Neuronal stem cell (in vitro differentiated cells): ENCODE data around the gene DVL2.
A peak's percentile ranks its signal among the peaks of the same experiment; 100 is the strongest.

Source experiments
- DNase-seq: peaks from one replicate; pipeline ENCODE4 v3.0.0-alpha.2; 2013; ENCODE audit warnings: low spot score
- H2AFZ ChIP-seq: one replicate; pipeline ENCODE4 v1.6.1; 2013; ENCODE audit warnings: mild to moderate bottlenecking, low read length, inconsistent platforms
- H2AK5ac ChIP-seq: 2 replicates; pipeline ENCODE4 v1.6.1; 2013; ENCODE audit warnings: low read depth, mild to moderate bottlenecking, inconsistent platforms, low read length, moderate library complexity, mixed read lengths
- H2BK120ac ChIP-seq: 2 replicates; pipeline ENCODE4 v1.6.1; 2013; ENCODE audit warnings: low read depth, mild to moderate bottlenecking, inconsistent platforms, low read length, moderate library complexity, mixed read lengths
- H2BK12ac ChIP-seq: one replicate; pipeline ENCODE4 v1.6.1; 2013; ENCODE audit warnings: low read length, inconsistent platforms
- H2BK15ac ChIP-seq: 2 replicates; pipeline ENCODE4 v1.6.1; 2013; ENCODE audit warnings: mild to moderate bottlenecking, low read length, inconsistent platforms, mixed read lengths
- H2BK5ac ChIP-seq: one replicate; pipeline ENCODE4 v1.6.1; 2013; ENCODE audit warnings: inconsistent platforms, mild to moderate bottlenecking, low read length, moderate library complexity
- H3K14ac ChIP-seq: one replicate; pipeline ENCODE4 v1.6.1; 2013; ENCODE audit warnings: low read length, inconsistent platforms
- H3K18ac ChIP-seq: 2 replicates; pipeline ENCODE4 v1.6.1; 2013; ENCODE audit warnings: low read length, inconsistent platforms
- H3K23ac ChIP-seq: 2 replicates; pipeline ENCODE4 v1.6.1; 2013; ENCODE audit warnings: low read depth, mild to moderate bottlenecking, mixed read lengths, low read length, inconsistent platforms; ENCODE audit not compliant: poor library complexity
- H3K27ac ChIP-seq: replicated peaks from 3 replicates; pipeline ENCODE4 v1.5.1; 2013; ENCODE audit warnings: low read length, inconsistent platforms
- H3K27me3 ChIP-seq, 3 experiments: 2 replicates each; pipeline ENCODE4 v1.6.1; 2013; ENCODE audit warnings: low read length in 3 of 3, mild to moderate bottlenecking in 2 of 3, inconsistent platforms in 1 of 3, low read depth in 1 of 3, mixed read lengths in 1 of 3, moderate library complexity in 1 of 3; ENCODE audit not compliant: control insufficient read depth in 3 of 3, insufficient read depth in 3 of 3
- H3K36me3 ChIP-seq, 2 donors: replicated peaks in 1 of 2; 2 replicates each; pipeline ENCODE4 v1.6.1; 2013; ENCODE audit warnings: low read length in 2 of 2; ENCODE audit not compliant: control insufficient read depth in 2 of 2, insufficient read depth in 2 of 2
- H3K4ac ChIP-seq: 2 replicates; pipeline ENCODE4 v1.6.1; 2013; ENCODE audit warnings: inconsistent platforms, mild to moderate bottlenecking, low read length, moderate library complexity
- H3K4me1 ChIP-seq, 2 donors: 1 replicate in 1 of 2; 2 replicates in 1 of 2; pipeline ENCODE4 v1.6.1; 2013; ENCODE audit warnings: low read length in 2 of 2, low read depth in 1 of 2; ENCODE audit not compliant: control insufficient read depth in 2 of 2, insufficient read depth in 1 of 2
- H3K4me2 ChIP-seq: one replicate; pipeline ENCODE4 v1.6.1; 2013; ENCODE audit warnings: mild to moderate bottlenecking, low read length, inconsistent platforms; ENCODE audit not compliant: insufficient read depth, poor library complexity, severe bottlenecking
- H3K4me3 ChIP-seq, 2 donors: 2 replicates each; pipeline ENCODE4 v1.5.1; 2013; ENCODE audit warnings: low read length in 2 of 2, mild to moderate bottlenecking in 2 of 2, inconsistent platforms in 1 of 2, moderate library complexity in 1 of 2
- H3K79me1 ChIP-seq: one replicate; pipeline ENCODE4 v1.6.1; 2013; ENCODE audit warnings: low read depth, mild to moderate bottlenecking, inconsistent platforms, low read length, moderate library complexity
- H3K9ac ChIP-seq: one replicate; pipeline ENCODE4 v1.6.1; 2013; ENCODE audit warnings: mild to moderate bottlenecking, low read depth, low read length, inconsistent platforms; ENCODE audit not compliant: poor library complexity
- H3K9me3 ChIP-seq, 2 donors: replicated peaks in 1 of 2; 2 replicates each; pipeline versions ENCODE3 to v1.6.1; 2013; ENCODE audit warnings: low read length in 2 of 2, mild to moderate bottlenecking in 2 of 2, inconsistent platforms in 1 of 2, low read depth in 1 of 2, mixed read lengths in 1 of 2, moderate library complexity in 1 of 2; ENCODE audit not compliant: control insufficient read depth in 2 of 2, insufficient read depth in 1 of 2
- H4K8ac ChIP-seq: one replicate; pipeline ENCODE4 v1.6.1; 2013; ENCODE audit warnings: low read depth, mild to moderate bottlenecking, inconsistent platforms, low read length, moderate library complexity
- H4K91ac ChIP-seq: one replicate; pipeline ENCODE4 v1.6.1; 2013; ENCODE audit warnings: low read length, low read depth, mild to moderate bottlenecking, inconsistent platforms; ENCODE audit not compliant: poor library complexity
- WGBS, 2 donors: extraction: QIAGEN DNeasy Blood & Tissue Kit; methylation state at CpG; one replicate each; pipeline ENCODE4 v1.1.7; 2013; ENCODE audit warnings: missing lambda C conversion rate in 2 of 2, mixed read lengths in 1 of 2; ENCODE audit not compliant: insufficient read length in 2 of 2, insufficient replicate concordance in 1 of 2; ENCODE audit errors: extremely low coverage in 2 of 2; 5-methylcytosine and 5-hydroxymethylcytosine counted together

Gene DVL2

GRCh38 chr17:7232114-7232513 is 2.2 kb downstream of the DVL2 start:
- no peak overlapping the region for H2BK15ac ChIP-seq
- no peak overlapping the region for H3K4me2 ChIP-seq
- no peak overlapping the region for H2BK12ac ChIP-seq
- H3K9me3 ChIP-seq = no peaks in the 10 kb centered on the region
- no peak overlapping the region for H3K27ac ChIP-seq
- H3K4me1 ChIP-seq = peaks cover 11 to 16% of the 10 kb centered on the region in 2 donors
- no peak overlapping the region for H2AK5ac ChIP-seq
- H3K79me1 ChIP-seq = peaks cover 26% of the 10 kb centered on the region
- no peak overlapping the region for H3K9ac ChIP-seq
- no peak overlapping the region for H3K14ac ChIP-seq
- no peak overlapping the region for H4K8ac ChIP-seq
- no peaks in the 10 kb centered on the region for H3K27me3 ChIP-seq
- peaks cover 57 to 75% of the 10 kb centered on the region in 2 donors for H3K36me3 ChIP-seq
- DNase-seq = no peak
- no peak overlapping the region for H2BK5ac ChIP-seq
- WGBS, 2 donors = no CpG with 5 or more reads among the region's 5 CpGs
- H4K91ac ChIP-seq = no peak overlapping the region
- no peak overlapping the region for H3K18ac ChIP-seq
- peak overlapping the region in 1 of 2 donors; percentile 97 for H3K4me3 ChIP-seq
- no peak overlapping the region for H3K4ac ChIP-seq
- H2AFZ ChIP-seq = no peak overlapping the region
- H3K23ac ChIP-seq = no peak overlapping the region
- H2BK120ac ChIP-seq = no peak overlapping the region

- H3K79me1 ChIP-seq = peaks cover 14% of the 10 kb centered on the region
- no peak overlapping the region for H3K4me2 ChIP-seq
- H3K4me3 ChIP-seq = no peak overlapping the region
- H2BK15ac ChIP-seq = no peak overlapping the region
- no peaks in the 10 kb centered on the region for H3K9me3 ChIP-seq
- H4K91ac ChIP-seq = no peak overlapping the region
- WGBS, 2 donors = no CpG with 5 or more reads among the region's 19 CpGs
- H2AFZ ChIP-seq = no peak overlapping the region
- no peak overlapping the region for H2BK120ac ChIP-seq
- H3K27me3 ChIP-seq = no peaks in the 10 kb centered on the region
- H3K18ac ChIP-seq = no peak overlapping the region
- H2BK5ac ChIP-seq = peak overlapping the region; percentile 53
- DNase-seq = no peak
- H3K4me1 ChIP-seq = peaks cover 7 to 8% of the 10 kb centered on the region in 2 donors
- no peak overlapping the region for H4K8ac ChIP-seq
- H3K9ac ChIP-seq = no peak overlapping the region
- H3K14ac ChIP-seq = no peak overlapping the region
- H3K27ac ChIP-seq = no peak overlapping the region
- no peak overlapping the region for H2AK5ac ChIP-seq
- peaks cover 55 to 75% of the 10 kb centered on the region in 2 donors for H3K36me3 ChIP-seq
- H3K4ac ChIP-seq = no peak overlapping the region
- H2BK12ac ChIP-seq = no peak overlapping the region
- H3K23ac ChIP-seq = no peak overlapping the region
These were observed 4.8 kb downstream of the DVL2 start for GRCh38 chr17:7229504-7229903.

GRCh38 chr17:7228920-7229319 is 5.4 kb downstream of the DVL2 start:
- Histone ChIP-seq H3K36me3 (peaks cover 60 to 80% of the 10 kb centered on the region in 2 donors), H3K4ac (no peak overlapping the region), H4K8ac (no peak overlapping the region), H3K14ac (no peak overlapping the region), H3K79me1 (peaks cover 13% of the 10 kb centered on the region), H3K4me3 (no peak overlapping the region), H4K91ac (no peak overlapping the region), H3K9me3 (no peaks in the 10 kb centered on the region), H3K23ac (peak overlapping the region; percentile 43), H3K27ac (no peak overlapping the region), H3K18ac (no peak overlapping the region), H3K9ac (no peak overlapping the region), H2BK15ac (no peak overlapping the region), H2AK5ac (no peak overlapping the region), H3K4me1 (peaks cover 6 to 7% of the 10 kb centered on the region in 2 donors), H2BK12ac (no peak overlapping the region), H2AFZ (no peak overlapping the region), H2BK5ac (peak overlapping the region; percentile 53), H2BK120ac (no peak overlapping the region), H3K4me2 (no peak overlapping the region), H3K27me3 (no peaks in the 10 kb centered on the region)
- DNase-seq = no peak
- no CpG with 5 or more reads among the region's 14 CpGs for WGBS, 2 donors

- WGBS, 2 donors = no CpG with 5 or more reads among the region's 31 CpGs
- H3K36me3 ChIP-seq = peaks cover 78 to 93% of the 10 kb centered on the region in 2 donors
- H2BK12ac ChIP-seq = no peak overlapping the region
These were observed 7.3 kb downstream of the DVL2 start for GRCh38 chr17:7226721-7227710.

More at GRCh38 chr17:7226721-7227710, 7.3 kb downstream of the DVL2 start:
- Histone ChIP-seq H3K4me3 (no peak overlapping the region), H3K4me1 (peaks cover 0 to 2% of the 10 kb centered on the region in 2 donors), H2BK15ac (no peak overlapping the region), H3K27ac (no peak overlapping the region), H2AFZ (no peak overlapping the region), H3K18ac (no peak overlapping the region), H3K27me3 (no peaks in the 10 kb centered on the region), H4K91ac (no peak overlapping the region), H3K4ac (no peak overlapping the region), H3K23ac (no peak overlapping the region), H2AK5ac (no peak overlapping the region), H3K9ac (no peak overlapping the region), H2BK5ac (no peak overlapping the region), H4K8ac (no peak overlapping the region), H2BK120ac (no peak overlapping the region), H3K4me2 (no peak overlapping the region), H3K9me3 (no peaks in the 10 kb centered on the region), H3K14ac (no peak overlapping the region), H3K79me1 (peaks cover 13% of the 10 kb centered on the region)
- no peak for DNase-seq
